GM12891 (cell line): ENCODE data around the gene CPNE7.

ENCODE experiments used
- PAX5 ChIP-seq: IDR thresholded peaks from 2 replicates; pipeline ENCODE4 v1.6.1; 2011; ENCODE audit warnings: low read length, moderate library complexity, mild to moderate bottlenecking; ENCODE audit not compliant: insufficient read depth, severe bottlenecking
- POLR2A ChIP-seq: IDR thresholded peaks from 2 replicates; pipeline ENCODE4 v1.6.1; 2011; ENCODE audit warnings: low read depth, low read length, control low read depth
- POLR2AphosphoS5 ChIP-seq: IDR thresholded peaks from 2 replicates; pipeline ENCODE4 v1.6.1; 2011; ENCODE audit warnings: low read depth, low read length, control low read depth
- SPI1 ChIP-seq: IDR thresholded peaks from 2 replicates; pipeline ENCODE4 v1.6.1; 2011; ENCODE audit warnings: low read depth, low read length, control low read depth
- TAF1 ChIP-seq: IDR thresholded peaks from 2 replicates; pipeline ENCODE4 v1.6.1; 2011; ENCODE audit warnings: low read depth, low read length, control low read depth

DNA sequence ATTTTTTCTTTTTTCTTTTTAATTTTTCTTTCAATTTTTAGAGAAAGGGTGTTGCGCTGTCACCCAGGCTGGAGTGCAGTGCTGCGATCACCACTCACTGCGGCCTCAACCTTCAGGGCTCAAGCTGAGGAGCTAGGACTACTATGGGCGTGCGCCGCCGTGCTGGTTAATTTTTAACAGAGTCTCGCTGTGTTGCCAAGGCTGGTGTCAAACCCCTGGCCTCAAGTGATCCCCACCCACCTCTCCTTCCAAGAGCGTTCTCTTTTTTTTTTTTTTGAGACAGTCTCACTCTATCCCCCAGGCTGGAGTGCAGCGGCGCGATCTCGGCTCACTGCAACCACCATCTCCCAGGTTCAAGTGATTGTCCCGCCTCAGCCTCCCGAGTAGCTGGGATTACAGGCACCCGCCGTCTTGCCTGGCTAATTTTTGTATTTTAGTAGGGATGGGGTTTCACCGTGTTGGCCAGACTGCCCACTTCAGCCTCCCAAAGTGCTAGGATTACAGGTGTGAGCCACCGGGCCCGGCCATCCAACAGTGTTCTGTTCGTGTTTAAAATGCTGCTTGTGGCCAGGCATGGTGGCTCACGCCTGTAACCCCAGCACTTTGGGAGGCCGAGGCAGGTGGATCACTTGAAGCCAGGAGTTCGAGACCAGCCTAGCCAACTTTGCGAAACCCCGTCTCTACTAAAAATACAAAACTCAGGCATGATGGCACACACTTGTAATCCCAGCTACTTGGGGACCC is 29.6 kb upstream of the CPNE7 start:
- TF ChIP-seq POLR2AphosphoS5 = no peak
- no peak for TF ChIP-seq TAF1
- no peak for TF ChIP-seq POLR2A
- TF ChIP-seq PAX5 = no peak
- no peak for TF ChIP-seq SPI1
